Measurements from ENCODE around the gene CTSE.

CTSE gene

GRCh38 chr1:205976708-205977401 is 46.8 kb downstream of the CTSE start:
- H3K27me3 ChIP-seq (ENCODE audit: insufficient read depth, poor library complexity, severe bottlenecking), result no peaks in the 10 kb centered on the region
- no peak overlapping the region for H3K4me3 ChIP-seq (ENCODE audit: severe bottlenecking)
- peaks cover 9% of the 10 kb centered on the region for H3K4me1 ChIP-seq (ENCODE audit: insufficient read depth, poor library complexity, severe bottlenecking)
- no peak overlapping the region for H3K27ac ChIP-seq (ENCODE audit: poor library complexity, severe bottlenecking)
- TF ChIP-seq, protein P1, sequence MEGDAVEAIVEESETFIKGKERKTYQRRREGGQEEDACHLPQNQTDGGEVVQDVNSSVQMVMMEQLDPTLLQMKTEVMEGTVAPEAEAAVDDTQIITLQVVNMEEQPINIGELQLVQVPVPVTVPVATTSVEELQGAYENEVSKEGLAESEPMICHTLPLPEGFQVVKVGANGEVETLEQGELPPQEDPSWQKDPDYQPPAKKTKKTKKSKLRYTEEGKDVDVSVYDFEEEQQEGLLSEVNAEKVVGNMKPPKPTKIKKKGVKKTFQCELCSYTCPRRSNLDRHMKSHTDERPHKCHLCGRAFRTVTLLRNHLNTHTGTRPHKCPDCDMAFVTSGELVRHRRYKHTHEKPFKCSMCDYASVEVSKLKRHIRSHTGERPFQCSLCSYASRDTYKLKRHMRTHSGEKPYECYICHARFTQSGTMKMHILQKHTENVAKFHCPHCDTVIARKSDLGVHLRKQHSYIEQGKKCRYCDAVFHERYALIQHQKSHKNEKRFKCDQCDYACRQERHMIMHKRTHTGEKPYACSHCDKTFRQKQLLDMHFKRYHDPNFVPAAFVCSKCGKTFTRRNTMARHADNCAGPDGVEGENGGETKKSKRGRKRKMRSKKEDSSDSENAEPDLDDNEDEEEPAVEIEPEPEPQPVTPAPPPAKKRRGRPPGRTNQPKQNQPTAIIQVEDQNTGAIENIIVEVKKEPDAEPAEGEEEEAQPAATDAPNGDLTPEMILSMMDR (IDR thresholded peaks at IDR 0.05; ENCODE audit: poor library complexity, severe bottlenecking), result no peak
- ATAC-seq (ENCODE audit: low read depth) (peak; percentile 40; the same call in 2 of the 3 replicates), DNase-seq (ENCODE audit: low spot score) (no peak)
- no peaks in the 10 kb centered on the region for H3K9me3 ChIP-seq (ENCODE audit: severe bottlenecking)
- no peaks in the 10 kb centered on the region for H3K36me3 ChIP-seq (ENCODE audit: low read depth)

DNA sequence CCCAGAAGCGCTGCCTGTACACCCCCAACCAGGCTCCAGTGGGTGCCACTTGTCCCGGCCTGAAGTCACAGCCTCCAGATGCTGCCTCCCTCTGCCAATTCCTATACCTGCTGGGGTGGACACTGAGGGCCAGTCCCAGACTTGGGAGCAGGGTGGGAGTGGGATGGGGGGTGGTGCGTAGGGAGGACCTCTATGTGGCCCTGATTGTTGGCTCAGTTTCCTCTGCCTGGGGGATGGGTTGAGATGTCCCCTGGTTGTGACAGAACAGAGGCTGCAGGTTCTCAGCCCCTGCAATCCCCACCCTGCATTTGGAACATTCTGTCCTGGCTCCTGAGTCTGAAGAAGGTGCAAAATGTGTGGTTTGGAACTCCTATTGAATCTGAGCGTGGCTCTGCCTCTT is 47.7 kb downstream of the CTSE start:
- TF ChIP-seq, protein P1 (IDR thresholded peaks at IDR 0.05; ENCODE audit: poor library complexity, severe bottlenecking), result no peak
- DNase-seq (ENCODE audit: low spot score) (no peak), ATAC-seq (ENCODE audit: low read depth) (no peak)
- H3K9me3 ChIP-seq (ENCODE audit: severe bottlenecking), result no peaks in the 10 kb centered on the region
- H3K27me3 ChIP-seq (ENCODE audit: insufficient read depth, poor library complexity, severe bottlenecking), result no peaks in the 10 kb centered on the region
- no peak overlapping the region for H3K27ac ChIP-seq (ENCODE audit: poor library complexity, severe bottlenecking)
- no peak overlapping the region for H3K4me3 ChIP-seq (ENCODE audit: severe bottlenecking)
- H3K4me1 ChIP-seq (ENCODE audit: insufficient read depth, poor library complexity, severe bottlenecking), result peaks cover 9% of the 10 kb centered on the region
- no peaks in the 10 kb centered on the region for H3K36me3 ChIP-seq (ENCODE audit: low read depth)

- no peaks in the 10 kb centered on the region for H3K9me3 ChIP-seq (ENCODE audit: severe bottlenecking)
- DNase-seq (ENCODE audit: low spot score), result no peak
- no peak for ATAC-seq (ENCODE audit: low read depth)
- TF ChIP-seq, protein P1 (IDR thresholded peaks at IDR 0.05; ENCODE audit: poor library complexity, severe bottlenecking), result no peak
- H3K27me3 ChIP-seq (ENCODE audit: insufficient read depth, poor library complexity, severe bottlenecking), result no peaks in the 10 kb centered on the region
- H3K36me3 ChIP-seq (ENCODE audit: low read depth), result no peaks in the 10 kb centered on the region
- H3K4me3 ChIP-seq (ENCODE audit: severe bottlenecking), result no peak overlapping the region
- H3K27ac ChIP-seq (ENCODE audit: poor library complexity, severe bottlenecking), result no peak overlapping the region
- H3K4me1 ChIP-seq (ENCODE audit: insufficient read depth, poor library complexity, severe bottlenecking), result peaks cover 9% of the 10 kb centered on the region
Observed at GRCh38 chr1:205975387-205975998, 48.2 kb downstream of the CTSE start.

- Histone ChIP-seq H3K27me3 (ENCODE audit: insufficient read depth, poor library complexity, severe bottlenecking) (no peaks in the 10 kb centered on the region), H3K4me1 (ENCODE audit: insufficient read depth, poor library complexity, severe bottlenecking) (peaks cover 9% of the 10 kb centered on the region), H3K36me3 (ENCODE audit: low read depth) (no peaks in the 10 kb centered on the region), H3K9me3 (ENCODE audit: severe bottlenecking) (no peaks in the 10 kb centered on the region), H3K4me3 (ENCODE audit: severe bottlenecking) (no peak overlapping the region), H3K27ac (ENCODE audit: poor library complexity, severe bottlenecking) (no peak overlapping the region)
- no peak for ATAC-seq (ENCODE audit: low read depth)
- TF ChIP-seq, protein P1 (IDR thresholded peaks at IDR 0.05; ENCODE audit: poor library complexity, severe bottlenecking), result no peak
- no peak for DNase-seq (ENCODE audit: low spot score)
Observed at GRCh38 chr1:205974712-205975111, 49.0 kb downstream of the CTSE start.

All from RWPE2 (cell line).